HG03520 (cell line): Measurements from ENCODE around the gene FBXO22.
"Not testable (repeated sequence)": the region's sequence is repeated elsewhere in the genome, so short reads cannot be mapped to it uniquely, and the experiment has no call there.

ENCODE experiments used
- ATAC-seq: cut with Tn5 transposase; IDR thresholded peaks from one replicate; pipeline ENCODE4 v1.9.1; 2021; ENCODE audit warnings: mild to moderate bottlenecking, moderate library complexity; ENCODE audit not compliant: unreplicated experiment

FBXO22 gene

GRCh38 chr15:75976766-75977165 lies 73.1 kb downstream of the FBXO22 start:
- ATAC-seq: not testable (repeated sequence)

- no peak for ATAC-seq
Measured at GRCh38 chr15:75981149-75981815, 77.6 kb downstream of the FBXO22 start.

DNA sequence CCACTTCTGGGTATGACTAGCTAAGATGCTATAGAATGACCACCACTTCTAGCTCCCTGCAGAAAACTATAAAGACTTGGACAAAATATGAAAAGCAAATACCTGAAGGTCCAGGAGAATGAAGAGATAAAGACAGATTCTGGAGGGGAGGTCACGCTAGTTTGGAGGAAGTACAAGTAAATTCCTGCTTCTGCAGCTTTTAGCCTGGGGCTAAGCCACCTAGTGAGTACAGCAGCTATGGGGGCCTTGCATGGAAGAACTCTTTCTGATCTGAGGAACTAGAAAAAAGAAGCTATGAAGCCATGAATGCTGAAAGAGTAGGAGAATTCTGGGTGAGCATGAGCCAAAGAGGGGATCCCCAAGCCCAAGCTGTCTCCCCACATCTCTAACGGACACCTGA lies 78.8 kb downstream of the FBXO22 start:
- no peak for ATAC-seq

GRCh38 chr15:75984706-75985105 lies 81.0 kb downstream of the FBXO22 start:
- ATAC-seq: not testable (repeated sequence)

DNA sequence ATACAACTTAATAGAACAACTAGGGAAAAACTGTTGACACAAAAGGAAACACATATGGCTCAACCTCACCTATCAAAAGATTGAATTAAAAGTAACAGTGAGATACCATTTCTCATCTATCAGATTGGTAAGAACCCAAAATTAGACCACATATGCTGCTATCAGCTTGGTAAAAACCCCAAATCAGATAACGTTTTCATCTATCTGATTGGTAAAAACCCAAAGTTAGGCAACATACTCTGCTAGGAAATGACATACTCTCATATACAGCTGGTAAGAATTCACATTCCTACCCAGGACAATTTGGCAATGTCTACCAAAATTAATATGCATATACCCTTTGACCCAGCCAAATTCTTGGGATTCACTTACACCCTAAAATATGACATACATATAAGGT lies 82.3 kb downstream of the FBXO22 start:
- ATAC-seq: no peak

DNA sequence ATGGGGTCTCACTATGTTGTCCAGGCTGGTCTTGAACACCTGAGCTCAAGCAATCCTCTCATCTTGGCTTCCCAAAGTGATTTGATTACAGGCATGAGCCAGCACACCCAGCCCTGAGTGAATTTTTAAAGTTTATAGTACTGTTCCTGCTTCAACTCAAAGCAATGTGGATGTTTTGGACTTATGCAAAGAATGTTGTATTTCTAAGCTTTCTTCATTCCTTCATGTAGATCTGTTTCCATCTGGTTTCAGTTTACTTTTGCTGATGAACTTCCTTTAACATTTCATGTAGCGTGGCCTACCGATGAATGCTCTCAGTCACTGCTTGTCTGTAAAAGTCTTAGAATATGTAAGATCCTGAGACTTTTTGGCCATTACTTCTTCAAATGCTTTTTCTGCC lies 85.4 kb downstream of the FBXO22 start:
- ATAC-seq: no peak

DNA sequence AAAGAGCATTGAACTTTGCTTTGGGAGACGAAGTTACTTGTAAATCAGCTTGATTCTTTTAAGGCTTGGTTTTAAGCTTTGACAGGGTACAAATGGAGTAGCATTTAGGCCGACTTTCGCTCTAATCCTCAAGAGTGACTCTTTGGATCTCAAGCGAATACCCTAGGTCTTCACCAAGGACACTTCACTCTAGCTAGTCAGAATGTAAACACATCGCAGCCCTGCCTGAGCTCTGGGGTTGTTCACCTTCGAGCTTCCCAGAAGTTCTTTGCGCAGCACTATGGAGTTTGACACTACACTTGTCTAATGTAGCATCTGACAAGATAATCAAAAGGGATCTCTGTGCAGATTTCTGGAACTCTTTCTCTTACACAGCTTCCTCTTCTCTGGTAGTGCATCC lies 86.2 kb downstream of the FBXO22 start:
- no peak for ATAC-seq
